Smooth muscle cell of the brain vasculature (primary cell): ENCODE results near the gene VGLL4.
"Not testable (repeated sequence)": the region's sequence is repeated elsewhere in the genome, so short reads cannot be mapped to it uniquely, and the experiment has no call there.

Experiments used
- DNase-seq: peaks from one replicate; pipeline ENCODE4 v3.0.0-alpha.2; 2012; ENCODE audit warnings: low read depth, low spot score

The VGLL4 gene

DNA sequence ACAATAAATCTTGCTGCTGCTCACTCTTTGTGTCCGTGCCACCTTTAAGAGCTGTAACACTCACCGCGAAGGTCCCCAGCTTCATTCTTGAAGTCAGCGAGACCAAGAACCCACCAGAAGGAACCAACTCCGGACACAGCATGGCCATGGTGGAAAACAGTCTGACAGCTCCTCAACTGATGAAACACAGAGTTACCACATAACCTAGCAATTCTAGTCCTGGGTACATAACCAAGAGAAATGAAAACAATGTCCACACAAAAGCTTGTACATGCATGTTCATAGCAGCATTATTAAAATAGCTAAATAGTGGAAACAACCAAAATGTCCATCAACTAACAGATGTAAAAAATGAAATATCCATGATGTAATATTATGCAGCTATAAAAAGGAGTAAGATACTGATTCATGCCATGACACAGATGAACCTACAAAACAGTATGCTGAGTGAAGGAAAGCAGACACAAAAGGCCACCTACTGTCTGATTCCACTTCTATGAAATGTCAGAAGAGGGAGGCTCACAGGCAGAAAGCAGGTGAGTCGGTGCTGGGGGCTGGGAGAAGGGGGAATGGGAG, 36.8 kb downstream of the VGLL4 start:
- DNase-seq: no peak

DNA sequence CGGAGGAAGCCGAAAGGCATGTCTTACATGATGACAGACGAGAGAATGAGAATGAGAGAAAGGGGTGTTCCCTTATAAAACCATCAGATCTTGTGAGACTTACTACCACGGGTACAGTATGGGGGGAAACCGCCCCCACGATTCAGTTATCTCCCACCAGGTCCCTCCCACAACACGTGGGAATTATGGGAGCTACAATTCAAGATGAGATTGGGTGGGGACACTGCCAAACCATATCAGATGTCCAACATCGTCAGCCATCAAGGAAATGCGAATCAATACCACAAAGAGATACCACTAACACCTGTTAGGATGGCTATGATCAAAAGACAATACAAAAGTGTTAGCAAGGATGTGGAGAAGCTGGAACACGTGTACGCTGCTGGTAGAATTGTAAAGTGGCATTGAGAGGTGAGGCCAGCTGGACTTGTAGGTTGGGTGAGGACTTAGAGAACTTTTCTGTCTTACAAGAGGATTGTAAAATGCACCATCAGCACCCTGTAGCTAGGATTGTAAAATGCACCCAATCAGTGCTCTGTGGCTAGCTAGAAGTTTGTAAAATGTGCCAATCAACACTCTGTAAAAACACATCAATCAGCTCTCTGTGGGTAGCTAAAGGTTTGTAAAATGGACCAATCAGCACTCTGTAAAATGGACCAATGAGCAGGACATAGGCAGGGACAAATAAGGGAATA, 37.5 kb downstream of the VGLL4 start:
- no peak for DNase-seq

DNA sequence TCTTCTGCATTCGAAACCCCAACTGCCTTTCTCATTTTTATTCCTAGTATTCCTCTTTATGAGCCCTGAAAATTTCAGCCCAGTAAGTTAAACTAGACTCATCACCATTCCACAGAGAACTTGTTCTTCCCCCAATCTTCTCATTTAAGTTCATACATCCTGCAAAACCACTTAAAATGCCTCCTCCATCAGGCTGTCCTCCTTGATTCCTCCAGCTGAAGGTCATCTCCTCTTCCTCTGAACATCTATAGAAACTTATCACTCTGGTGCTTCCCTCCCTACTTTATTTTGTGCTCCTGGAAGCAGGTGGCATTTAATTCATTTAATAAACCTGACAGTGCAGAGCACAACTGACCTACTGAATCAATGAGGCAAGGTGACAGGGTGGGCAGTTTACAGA, 38.3 kb downstream of the VGLL4 start:
- DNase-seq: no peak

DNA sequence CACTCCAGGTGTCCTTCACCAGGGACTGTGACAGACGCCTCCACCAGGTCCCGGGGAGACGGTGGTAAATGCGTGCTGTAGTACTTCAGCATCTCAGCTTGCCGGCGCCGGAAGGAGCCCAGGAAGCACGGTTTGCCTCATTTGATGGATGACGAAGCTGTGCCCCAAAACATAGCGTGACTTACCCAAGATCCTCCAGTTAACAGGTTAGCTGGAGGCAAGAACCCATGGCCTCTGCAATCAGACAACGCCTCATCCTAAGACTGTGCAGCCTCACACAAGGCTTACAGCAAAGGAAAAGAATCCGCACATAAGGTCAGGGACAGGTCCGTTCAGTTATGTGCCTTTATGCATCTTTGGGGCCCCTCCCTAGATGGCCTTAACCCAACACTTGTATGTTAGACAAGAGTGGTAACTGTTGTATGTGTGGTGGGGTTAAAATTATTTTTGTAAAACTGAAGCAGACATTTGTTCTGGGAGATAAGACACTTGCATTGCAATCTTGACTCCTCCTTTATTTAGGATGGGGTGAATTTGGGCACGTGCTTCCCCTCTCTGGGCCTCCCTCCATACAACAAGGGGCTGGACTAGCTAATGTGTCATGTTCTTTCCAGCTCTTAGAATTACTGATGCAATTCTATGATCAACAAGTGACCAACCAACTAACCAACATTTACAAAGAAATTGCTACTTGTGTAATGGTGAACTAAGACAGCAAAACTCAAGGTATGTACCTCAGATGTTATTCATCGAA, 39.4 kb downstream of the VGLL4 start:
- no peak for DNase-seq

DNA sequence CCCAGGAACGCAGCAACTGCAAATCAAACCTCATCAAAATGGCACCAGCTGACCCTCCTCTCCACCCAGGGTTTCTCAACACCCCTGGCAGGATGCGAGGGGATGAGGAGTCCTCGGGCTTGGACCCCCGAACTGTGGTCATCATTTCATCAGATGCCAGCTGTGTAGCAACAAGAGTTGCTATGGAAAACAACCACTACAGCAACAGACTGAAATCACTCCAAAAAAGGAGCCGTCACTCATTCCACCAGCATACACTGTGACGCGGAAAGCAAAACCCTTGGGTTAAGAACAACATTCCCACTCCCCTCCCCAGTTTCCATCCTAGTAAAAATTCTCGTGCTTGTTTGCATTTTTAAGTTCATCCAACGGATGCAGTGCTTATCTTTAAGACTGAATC, 40.1 kb downstream of the VGLL4 start:
- DNase-seq: no peak

DNA sequence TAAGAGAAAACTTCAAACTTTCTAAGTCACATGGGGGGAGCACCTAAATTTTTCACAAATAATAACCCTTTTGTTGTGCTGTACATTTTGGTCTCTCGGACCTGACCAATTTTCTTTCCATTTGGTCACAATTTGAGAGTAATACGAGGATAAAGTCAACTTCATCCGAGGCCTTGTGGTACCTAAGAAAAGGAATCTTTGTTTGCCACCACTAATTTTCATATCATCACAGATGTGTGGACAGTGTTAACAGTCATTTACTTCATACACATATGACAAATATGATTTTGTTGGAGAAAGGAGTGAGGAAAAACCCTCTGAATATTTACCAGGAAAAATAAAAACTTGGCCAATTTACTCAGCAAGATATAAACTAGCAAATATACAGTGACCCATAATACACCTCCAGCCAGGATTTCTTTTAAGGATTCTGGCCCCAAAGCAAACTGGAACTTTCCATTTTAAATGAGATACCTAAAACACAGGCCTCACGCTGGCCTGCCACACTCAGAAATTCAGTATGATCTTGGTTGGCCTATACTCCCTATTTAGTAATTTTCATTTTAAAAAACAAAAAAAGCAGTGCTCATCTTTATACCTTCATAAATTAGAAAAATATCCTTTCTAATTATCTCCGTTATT, 40.7 kb downstream of the VGLL4 start:
- DNase-seq: no peak

DNA sequence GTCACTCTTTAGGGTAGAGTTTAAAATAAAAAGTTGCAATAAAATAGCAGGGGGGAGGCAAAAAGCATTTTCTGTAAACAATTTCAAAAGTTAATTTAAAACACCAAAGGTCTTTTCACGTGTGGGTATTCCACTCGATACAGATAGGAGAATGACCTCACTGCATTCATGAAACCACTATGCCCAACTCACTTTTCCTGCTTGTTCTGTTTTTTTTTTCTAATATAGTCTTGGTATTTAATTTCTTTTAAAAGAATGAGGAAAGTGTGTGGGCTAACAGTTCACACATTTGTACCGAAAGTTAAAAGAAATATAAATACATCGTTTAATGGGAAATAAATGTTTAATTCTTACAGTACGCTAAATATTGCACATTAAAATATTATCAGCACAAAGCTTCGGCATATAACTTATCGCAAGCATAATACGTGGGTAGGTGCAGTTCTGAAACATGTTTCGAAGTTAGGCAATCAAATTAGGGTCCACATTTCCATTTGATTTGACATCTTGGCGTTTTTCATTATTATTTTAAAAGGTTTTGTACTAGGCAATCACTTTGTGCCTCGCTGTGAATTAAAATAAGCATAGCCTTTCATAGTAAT, 41.4 kb downstream of the VGLL4 start:
- no peak for DNase-seq

DNA sequence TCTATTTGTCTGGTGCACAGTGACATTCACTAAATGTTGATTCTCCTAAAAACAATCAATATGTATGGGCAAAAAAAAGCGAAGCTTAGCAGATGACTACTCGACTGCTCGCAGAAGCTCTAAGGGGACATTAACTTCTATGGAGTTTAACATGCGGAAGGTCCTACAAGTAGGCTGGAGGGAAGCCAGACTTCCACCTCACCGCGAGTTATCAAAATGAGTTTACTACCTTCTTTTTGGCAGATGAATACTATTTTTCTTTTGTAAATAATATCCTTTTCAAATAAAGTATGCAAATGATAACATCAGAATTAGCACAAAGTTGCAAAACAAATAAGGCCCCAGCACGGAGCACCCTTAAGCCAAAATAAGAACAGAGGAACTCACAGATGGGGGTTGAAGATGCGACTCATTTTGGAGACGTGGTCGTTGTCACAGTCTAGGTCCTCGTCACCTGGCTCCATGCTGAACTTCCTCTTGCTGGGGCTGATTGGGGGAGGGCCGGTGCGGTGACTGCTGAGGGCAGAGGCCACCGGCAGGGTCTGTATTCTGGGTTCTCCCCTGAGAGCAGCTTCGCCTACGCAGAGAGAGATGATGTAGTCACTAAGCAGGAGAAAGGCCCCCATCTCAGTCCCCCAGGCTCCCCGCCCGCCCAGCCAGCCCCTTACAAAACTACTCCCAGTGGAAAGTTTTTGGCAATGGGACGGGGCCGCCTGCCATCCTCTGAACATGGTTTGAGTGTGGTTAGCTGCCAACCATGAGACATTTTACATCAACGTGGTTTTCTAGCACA, 42.1 kb downstream of the VGLL4 start:
- no peak for DNase-seq

DNA sequence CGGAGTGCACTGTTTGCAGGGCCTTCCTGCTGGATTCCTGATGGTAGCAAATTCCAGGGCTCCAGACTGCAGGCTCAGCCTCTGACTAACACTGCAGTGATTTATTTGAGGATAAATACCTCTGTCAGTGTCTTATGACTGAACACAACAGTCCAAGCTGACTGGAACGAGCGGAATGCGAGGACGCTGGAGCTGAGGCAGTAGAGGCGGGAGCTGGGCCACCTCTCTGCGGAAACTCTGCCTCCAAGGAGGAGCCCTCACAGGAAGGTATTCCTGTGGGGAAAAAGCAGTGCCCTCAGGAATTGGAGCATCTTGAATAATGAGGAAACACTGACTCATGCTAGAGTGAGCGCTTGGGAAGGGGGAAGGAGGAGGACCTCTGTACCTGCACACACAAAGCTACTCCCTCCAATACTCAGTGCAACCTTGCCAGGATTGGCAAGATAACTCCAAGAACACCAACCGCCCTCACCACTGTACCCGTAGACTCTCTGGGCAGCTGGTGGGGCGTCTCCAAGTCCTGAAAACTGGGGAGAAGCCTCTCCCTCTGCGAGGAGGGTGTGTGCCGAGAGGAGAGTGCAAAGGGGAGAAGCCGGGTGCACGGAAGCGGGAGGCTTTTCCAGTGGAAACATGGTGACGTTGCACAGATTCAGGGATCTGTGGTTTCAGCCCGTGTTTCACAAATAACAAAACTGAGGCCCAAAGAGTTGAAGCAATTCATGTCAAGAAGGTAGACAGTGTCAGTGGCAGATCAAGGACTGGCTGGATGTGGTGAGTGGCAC, 43.0 kb downstream of the VGLL4 start:
- DNase-seq: peak; percentile 80

DNA sequence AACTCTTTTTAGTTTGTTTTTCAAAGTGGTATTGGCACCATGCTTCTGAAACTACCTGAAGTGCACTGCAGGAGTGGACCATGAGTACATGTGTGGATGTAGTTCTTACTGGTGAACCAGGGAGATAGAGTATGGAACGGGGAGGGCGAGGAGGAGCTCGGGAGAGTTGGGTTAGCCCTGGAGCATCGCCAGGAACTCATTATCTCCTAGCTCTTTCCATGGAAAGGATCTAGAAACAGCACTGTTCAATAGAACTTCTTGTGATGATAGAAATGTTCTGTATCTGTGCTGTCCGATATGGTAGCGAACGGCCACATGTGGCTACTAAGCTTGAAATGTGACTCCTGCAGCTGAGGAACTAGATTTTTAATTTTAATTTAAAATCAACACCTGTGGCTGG, 47.3 kb downstream of the VGLL4 start:
- DNase-seq: no peak

DNA sequence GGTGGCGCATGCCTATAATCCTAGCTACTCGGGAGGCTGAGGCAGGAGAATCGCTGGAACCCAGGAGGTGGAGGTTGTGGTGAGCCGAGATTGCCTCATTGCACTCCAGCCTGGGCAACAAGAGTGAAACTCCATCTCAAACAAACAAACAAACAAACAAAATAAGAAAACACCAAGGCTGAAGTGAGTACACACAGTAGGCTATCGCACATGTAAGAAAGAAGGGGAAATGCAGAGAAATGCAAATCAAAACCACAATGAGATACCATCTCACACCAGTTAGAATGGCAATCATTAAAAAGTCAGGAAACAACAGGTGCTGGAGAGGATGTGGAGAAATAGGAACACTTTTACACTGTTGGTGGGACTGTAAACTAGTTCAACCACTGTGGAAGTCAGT, 48.7 kb downstream of the VGLL4 start:
- not testable (repeated sequence) for DNase-seq

DNA sequence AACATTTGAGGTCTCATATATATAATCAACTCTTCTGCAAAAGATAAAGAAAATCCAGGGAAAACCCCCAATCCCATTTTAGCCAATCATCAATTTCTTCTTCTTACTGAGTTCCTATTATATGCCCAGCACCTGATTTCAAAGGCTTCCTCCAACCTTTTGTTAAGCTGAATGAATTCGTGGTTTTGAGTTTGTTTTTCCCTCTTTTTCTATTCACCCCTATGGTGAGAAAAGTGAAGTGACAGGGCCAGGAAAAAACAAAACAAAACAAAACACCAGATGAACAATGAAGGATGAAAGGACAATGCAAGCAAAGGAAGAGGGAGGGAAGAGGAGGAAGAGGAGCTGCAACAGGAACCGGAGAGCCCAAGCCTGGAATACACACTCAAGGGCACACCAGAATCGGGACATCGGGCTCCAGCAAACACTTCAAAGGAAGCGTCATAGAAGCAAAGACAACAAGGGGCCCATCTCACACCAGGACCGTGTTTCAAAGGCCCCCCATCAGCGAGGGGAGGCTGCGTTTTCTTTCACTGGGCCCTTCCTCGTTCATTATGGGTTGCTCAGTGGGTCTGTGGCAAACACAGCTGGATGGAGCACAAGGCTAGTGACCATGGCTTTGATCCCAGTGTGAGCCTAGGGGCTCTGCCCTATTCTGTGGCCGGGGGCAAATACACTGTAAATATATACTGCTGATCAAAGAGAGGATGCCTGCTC, 50.2 kb downstream of the VGLL4 start:
- no peak for DNase-seq

DNA sequence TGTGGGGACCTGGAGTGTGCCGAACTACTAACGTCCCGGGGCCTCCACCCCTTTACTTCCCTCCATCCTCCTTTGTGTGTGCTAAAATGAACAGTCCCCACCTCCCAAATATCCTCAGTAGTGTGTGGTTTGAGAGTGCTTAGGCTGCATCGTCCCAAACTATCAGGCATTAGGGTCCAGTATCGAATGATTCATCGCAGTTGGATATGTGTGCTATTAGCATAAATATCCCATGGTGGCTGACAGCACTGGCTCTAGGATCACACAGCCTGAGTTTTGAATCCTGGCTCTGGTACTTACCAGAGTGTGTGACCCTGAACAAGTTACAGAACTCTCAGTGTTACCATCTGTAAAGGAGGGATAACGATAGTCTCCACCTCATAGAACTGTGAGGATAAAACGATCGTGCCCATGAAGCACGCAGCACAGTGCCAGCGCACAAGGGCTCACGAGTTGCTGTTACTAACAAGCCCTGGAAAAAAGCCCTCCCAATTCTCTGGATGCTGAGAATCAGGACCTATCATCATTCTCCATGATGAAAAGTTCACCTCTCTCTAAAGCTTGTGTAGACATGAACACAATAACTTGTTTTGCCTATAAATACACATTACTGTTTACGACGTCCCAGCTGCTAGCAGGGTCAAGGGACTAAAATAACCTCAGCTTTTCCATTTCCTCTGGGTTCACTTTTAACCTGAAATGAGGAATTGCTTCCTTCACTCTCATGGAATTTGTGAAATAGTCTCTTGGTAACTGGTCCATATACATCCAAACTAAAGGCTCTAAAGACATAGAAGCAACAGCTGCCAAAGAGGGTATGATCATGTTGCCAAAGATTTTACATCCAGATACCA, 51.0 kb downstream of the VGLL4 start:
- DNase-seq: no peak

DNA sequence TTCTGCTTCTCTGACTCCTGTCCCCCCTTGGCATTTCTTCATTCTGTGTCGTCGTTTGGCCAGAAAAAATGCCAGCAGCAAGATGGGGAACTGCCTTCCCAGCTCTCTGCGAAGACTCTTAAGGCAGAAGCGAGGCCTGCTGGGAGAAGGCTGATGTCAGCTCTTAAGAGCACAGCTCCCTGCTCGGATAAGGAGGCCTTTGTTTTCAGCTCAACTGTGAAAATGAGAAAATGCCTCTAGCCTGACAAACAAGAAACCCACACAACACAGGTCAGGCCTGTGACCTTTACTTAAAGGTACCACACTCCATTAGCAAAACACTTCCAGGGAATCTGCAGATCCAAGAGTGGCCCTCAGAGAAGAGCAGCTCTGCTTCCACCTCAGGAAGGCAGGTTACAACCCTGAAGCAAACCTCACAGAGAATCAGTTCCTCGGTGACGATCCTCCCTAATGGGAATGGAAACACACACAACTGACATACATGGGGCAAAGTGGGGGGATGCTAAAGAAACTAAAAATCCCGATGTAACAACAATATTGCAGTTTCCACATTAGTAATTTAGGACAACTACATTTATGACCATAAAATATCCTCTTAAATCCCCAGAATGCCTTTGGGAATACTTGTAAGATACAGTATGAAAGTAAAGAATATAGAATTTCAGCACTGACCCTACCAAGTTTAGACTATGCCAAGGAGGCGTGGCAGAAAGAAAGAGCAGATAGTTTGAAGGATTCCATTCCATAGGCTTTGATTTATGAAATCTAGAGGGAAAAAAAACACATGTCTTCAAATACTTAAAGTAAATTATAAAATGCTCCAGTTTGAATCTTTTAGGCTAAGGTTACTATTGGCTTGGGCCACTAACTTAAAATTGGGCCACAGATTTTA, 52.1 kb downstream of the VGLL4 start:
- no peak for DNase-seq

DNA sequence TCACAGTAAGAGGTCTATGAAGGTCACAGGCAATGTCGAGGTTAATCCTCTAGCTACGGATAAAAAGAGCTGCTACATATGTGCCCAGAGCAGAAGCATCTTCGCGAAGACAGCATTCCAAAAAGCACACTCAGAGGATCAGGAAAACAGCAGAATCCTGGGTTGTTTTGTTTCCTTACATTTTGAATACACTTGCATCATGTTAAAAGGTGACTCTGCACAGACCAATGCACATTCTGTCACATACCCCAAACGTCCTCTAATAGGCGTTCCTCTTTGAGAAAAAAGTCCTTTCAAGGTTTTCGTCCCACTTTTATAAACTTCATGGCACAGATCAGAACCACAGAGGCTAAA, 52.7 kb downstream of the VGLL4 start:
- DNase-seq: no peak

DNA sequence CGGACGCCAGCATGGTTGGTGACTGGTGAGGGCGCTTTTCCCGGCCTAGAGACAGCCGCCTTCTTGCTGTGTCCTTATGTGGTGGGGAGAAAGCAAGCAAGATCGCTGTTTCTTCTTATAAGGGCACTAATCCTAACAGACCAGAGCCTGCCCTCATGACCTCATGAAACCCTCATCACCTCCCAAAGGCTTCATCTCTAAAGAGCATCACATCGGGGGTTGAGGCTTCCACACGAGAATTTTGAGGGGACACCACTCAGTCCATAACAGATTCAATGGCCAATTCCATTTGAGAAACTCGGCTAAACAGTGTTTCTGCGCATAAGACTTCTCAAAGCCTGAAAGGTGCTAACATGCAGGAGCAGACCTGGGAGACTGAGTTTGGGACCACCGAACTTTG, 54.0 kb downstream of the VGLL4 start:
- no peak for DNase-seq

DNA sequence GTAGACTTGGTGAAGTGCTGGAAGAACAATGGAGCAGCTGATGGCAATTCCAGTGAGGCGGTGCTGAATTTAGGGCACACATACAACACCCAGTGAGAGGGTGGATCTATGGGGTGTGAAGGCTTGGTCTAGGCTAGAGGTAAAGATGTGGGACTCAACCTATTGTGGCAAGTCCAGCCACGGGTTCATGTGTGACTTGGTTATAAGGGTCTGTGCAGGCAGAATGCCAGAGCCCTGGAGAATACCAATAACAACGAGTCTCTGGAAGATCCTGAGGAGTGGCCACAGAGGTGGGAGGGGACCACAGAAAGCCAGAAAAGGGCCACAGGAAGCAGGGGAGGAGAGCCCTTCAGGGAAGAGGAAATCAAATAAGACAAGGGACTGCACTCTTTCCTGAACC, 55.0 kb downstream of the VGLL4 start:
- DNase-seq: no peak

DNA sequence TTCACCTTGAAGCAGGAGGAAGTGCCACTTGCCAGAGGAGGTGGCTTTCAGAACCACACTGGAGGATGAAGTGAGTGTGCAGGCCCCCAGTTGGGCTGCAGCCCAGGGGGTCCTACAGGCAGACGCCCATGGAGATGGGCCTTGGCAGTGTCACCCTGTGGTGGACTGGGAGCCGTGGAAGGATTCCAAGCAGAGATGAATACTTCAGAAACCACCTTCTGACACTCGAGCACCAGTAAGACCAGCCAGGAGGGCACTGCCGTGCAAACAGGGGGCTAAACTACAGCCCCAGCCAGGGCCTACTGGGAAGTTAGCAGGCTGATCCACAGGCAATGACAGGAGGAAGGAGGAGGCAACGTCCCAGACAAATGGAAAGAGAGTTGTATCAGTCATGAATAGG, 55.4 kb downstream of the VGLL4 start:
- DNase-seq: no peak
